ENCODE measurements around the gene RMI2. TPM values are rescaled to one million over a fixed set of nuclear protein-coding genes. Genes with fewer than 3 reads are reported as not detected.
"Not testable (repeated sequence)": the region's sequence is repeated elsewhere in the genome, so short reads cannot be mapped to it uniquely, and the experiment has no call there.

The RMI2 gene
- total and polyA plus RNA-seq, 2 of the 8 experiments (the other 6 are each of a cell fraction or from before 2014, with no cell fraction given): 58.2 to 96.0 TPM

DNA sequence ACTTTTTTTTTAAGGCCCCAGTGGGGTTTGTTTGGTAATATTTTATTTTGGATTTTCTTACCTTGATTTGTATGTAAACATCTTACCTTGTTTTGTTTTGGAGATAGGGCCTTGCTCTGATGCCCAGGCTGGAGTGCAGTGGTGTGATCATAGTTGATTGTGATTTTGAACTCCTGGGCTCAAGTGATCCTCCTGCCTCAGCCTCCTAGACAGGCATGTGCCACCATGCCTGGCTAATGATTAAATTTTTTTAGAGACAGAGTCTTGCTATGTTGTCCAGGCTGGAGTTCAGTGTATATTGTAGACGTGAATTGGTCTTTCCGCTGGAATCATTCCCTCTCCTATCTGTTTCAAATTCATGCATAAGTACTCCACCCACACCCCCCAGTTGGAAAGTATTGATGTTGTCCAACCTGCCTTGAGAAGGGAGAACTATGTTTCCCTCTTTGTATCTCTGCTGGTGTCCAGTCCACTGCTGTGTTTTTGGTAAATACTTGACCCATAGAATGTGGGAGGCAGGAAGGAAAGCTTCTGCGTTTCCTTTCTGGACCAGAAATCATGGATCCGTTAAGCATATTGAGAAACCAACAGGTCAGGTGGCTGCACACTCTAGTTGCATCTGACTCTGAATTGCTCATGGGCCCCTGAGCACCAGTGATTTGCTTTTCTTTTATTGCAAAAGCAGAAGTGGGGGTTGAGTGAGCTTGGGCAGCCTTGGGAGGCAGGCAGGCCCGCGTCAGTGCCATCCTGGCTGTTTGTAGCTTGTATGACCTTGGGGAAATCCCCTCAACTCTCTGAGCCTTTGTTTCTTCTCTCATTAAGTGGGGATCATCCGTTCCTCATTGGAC, 25.0 kb downstream of the RMI2 start (continued):
- no peak for TF ChIP-seq JUND (IDR thresholded peaks at IDR 0.05; ENCODE audit: low read length)
- TF ChIP-seq BRCA1 (IDR thresholded peaks at IDR 0.05; ENCODE audit: low read depth, low read length): no peak
- no peak for TF ChIP-seq SIX5 (IDR thresholded peaks at IDR 0.05; ENCODE audit: low read depth, low read length)
- TF ChIP-seq RFX5 (IDR thresholded peaks at IDR 0.05; ENCODE audit: borderline replicate concordance, low read depth, low read length): no peak
- no peak for TF ChIP-seq BCL11A (IDR thresholded peaks at IDR 0.05; ENCODE audit: low read depth in 2 of 2, low read length in 2 of 2)

DNA sequence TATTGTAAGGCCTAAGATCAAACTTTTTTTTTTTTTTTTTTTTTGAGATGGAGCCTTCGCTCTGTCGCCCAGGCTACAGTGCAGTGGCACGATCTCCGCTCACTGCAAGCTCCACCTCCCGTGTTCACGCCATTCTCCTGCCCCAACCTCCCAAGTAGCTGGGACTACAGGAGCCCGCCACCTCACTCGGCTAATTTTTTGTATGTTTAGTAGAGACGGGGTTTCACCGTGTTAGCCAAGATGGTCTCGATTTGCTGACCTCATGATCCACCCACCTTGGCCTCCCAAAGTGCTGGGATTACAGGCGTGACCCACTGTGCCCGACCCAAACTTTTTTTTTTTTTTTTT, 25.6 kb downstream of the RMI2 start:
- not testable (repeated sequence) for H3K23me2 ChIP-seq (ENCODE audit: low read depth, low read length); H2BK12ac ChIP-seq (ENCODE audit: low read depth, low read length); H3K23ac ChIP-seq (ENCODE audit: insufficient read length); H2AK5ac ChIP-seq (ENCODE audit: low read depth, low read length); H3K9ac ChIP-seq (replicated peaks in 1 of 4; ENCODE audit: extremely low read depth in 1 of 4, low read depth in 3 of 4, low read length in 3 of 4); H4K20me1 ChIP-seq (replicated peaks in 1 of 2; ENCODE audit: control insufficient read depth in 1 of 2, insufficient read depth in 2 of 2, low read length in 2 of 2); H3K4me3 ChIP-seq (ENCODE audit: extremely low read depth in 1 of 4, insufficient read depth in 2 of 4, low read depth in 3 of 4, low read length in 4 of 4); H3K27ac ChIP-seq (ENCODE audit: low read depth, low read length); FAIRE-seq; H2AFZ ChIP-seq (ENCODE audit: low read length); H3K4me2 ChIP-seq (ENCODE audit: insufficient read depth in 1 of 2, low read depth in 2 of 2, low read length in 2 of 2); H3K14ac ChIP-seq (ENCODE audit: insufficient read length); H3K18ac ChIP-seq (ENCODE audit: extremely low read depth, low read length); H3K79me2 ChIP-seq (ENCODE audit: control insufficient read depth in 1 of 2, insufficient read depth in 2 of 2, low read length in 2 of 2); H4K5ac ChIP-seq (ENCODE audit: insufficient read length, low read depth, low read length); DNase-seq (ENCODE audit: low read depth in 1 of 2, low spot score in 2 of 2); H3K4ac ChIP-seq (replicated peaks; ENCODE audit: insufficient read length, low read depth, low read length); H2BK5ac ChIP-seq (ENCODE audit: low read depth, low read length); H3K36me3 ChIP-seq (ENCODE audit: control insufficient read depth in 2 of 4, insufficient read depth in 4 of 4, low read length in 3 of 4); H2BK20ac ChIP-seq (ENCODE audit: low read length); H4K91ac ChIP-seq (replicated peaks; ENCODE audit: insufficient read length, low read length); H3K79me1 ChIP-seq (ENCODE audit: low read depth, low read length); H4K8ac ChIP-seq (ENCODE audit: extremely low read depth, insufficient read depth, low read length); H2BK120ac ChIP-seq (replicated peaks; ENCODE audit: low read depth, low read length); H3K9me3 ChIP-seq (ENCODE audit: insufficient read depth in 2 of 2, low read depth in 1 of 2, low read length in 1 of 2); H3K4me1 ChIP-seq (replicated peaks in 1 of 4; ENCODE audit: control insufficient read depth in 3 of 4, insufficient read depth in 4 of 4, low read length in 3 of 4); H3K56ac ChIP-seq (replicated peaks; ENCODE audit: insufficient read length, low read depth, low read length); H2BK15ac ChIP-seq (ENCODE audit: low read length); H3K27me3 ChIP-seq (replicated peaks in 1 of 4; ENCODE audit: control insufficient read depth in 3 of 4, extremely low read depth in 1 of 4, insufficient read depth in 3 of 4, low read length in 3 of 4)
- WGBS, 2 experiments (ENCODE audit: extremely low coverage in 1 of 2, insufficient coverage in 1 of 2, insufficient read length in 1 of 2, insufficient replicate concordance in 2 of 2, low coverage in 1 of 2, low lambda C conversion rate in 2 of 2, missing lambda C conversion rate in 1 of 2): 90% methylated on average over 10 of the region's 13 CpGs; no CpG with 5 or more reads in 1 of the 2 experiments
- CTCF ChIA-PET (ENCODE audit: partially characterized antibody): interaction anchor here (0.7 to 7.0 kb wide), 14 partner anchors 11 to 407 kb away, joined by 3 to 132 read pairs (median 10); partner anchors contain the start of gene SOCS1
- POLR2A ChIA-PET (ENCODE audit: partially characterized antibody): interaction anchor here (2.3 to 2.8 kb wide), 2 partner anchors 12 to 115 kb away, joined by 8 to 12 read pairs; partner anchors contain the start of gene SOCS1
